ENCODE results near the gene MACROH2A1. TPM values are rescaled to one million over a fixed set of nuclear protein-coding genes. Genes with fewer than 3 reads are reported as not detected.

The MACROH2A1 gene
- polyA plus RNA-seq, 4 donors: 154 to 353 (median 210) TPM

GRCh38 chr5:135313946-135314345, 85.1 kb downstream of the MACROH2A1 start:
- WGBS, 3 donors: 86 to 100% (median 91%) methylated on average over 2 of the region's 2 CpGs
- no peak for FAIRE-seq
- Histone ChIP-seq H3K9me3 (ENCODE audit: control insufficient read depth in 2 of 2, insufficient read depth in 1 of 2, low read depth in 1 of 2, low read length in 1 of 2) (no peaks in the 10 kb centered on the region), H3K4me1 (ENCODE audit: control insufficient read depth in 3 of 3, insufficient read depth in 2 of 3, low read depth in 1 of 3, low read length in 2 of 3) (peaks cover 0 to 8% (median 0%) of the 10 kb centered on the region in 3 donors), H3K27me3 (ENCODE audit: control insufficient read depth in 3 of 3, insufficient read depth in 3 of 3, low read length in 3 of 3) (no peaks in the 10 kb centered on the region), H3K36me3 (ENCODE audit: control insufficient read depth in 3 of 3, insufficient read depth in 2 of 3, low read depth in 1 of 3, low read length in 3 of 3) (no peaks in the 10 kb centered on the region), H3K27ac (ENCODE audit: low read depth in 1 of 3, low read length in 2 of 3) (no peak overlapping the region), H3K4me3 (ENCODE audit: low read depth in 1 of 3, low read length in 3 of 3) (no peak overlapping the region)
- no peak for DNase-seq

GRCh38 chr5:135313405-135313804, 85.6 kb downstream of the MACROH2A1 start:
- no peaks in the 10 kb centered on the region for H3K27me3 ChIP-seq (ENCODE audit: control insufficient read depth in 3 of 3, insufficient read depth in 3 of 3, low read length in 3 of 3)
- H3K9me3 ChIP-seq (ENCODE audit: control insufficient read depth in 2 of 2, insufficient read depth in 1 of 2, low read depth in 1 of 2, low read length in 1 of 2): no peaks in the 10 kb centered on the region
- H3K4me1 ChIP-seq (ENCODE audit: control insufficient read depth in 3 of 3, insufficient read depth in 2 of 3, low read depth in 1 of 3, low read length in 2 of 3): peaks cover 0 to 12% (median 0%) of the 10 kb centered on the region in 3 donors
- H3K27ac ChIP-seq (ENCODE audit: low read depth in 1 of 3, low read length in 2 of 3): no peak overlapping the region
- DNase-seq (no peak), FAIRE-seq (no peak)
- 88 to 98% (median 88%) methylated on average over 4 of the region's 4 CpGs for WGBS, 3 donors
- H3K36me3 ChIP-seq (ENCODE audit: control insufficient read depth in 3 of 3, insufficient read depth in 2 of 3, low read depth in 1 of 3, low read length in 3 of 3): no peaks in the 10 kb centered on the region
- no peak overlapping the region for H3K4me3 ChIP-seq (ENCODE audit: low read depth in 1 of 3, low read length in 3 of 3)

- WGBS, 3 donors: 94 to 98% (median 95%) methylated on average over 10 of the region's 10 CpGs
- no peak overlapping the region for H3K4me3 ChIP-seq (ENCODE audit: low read depth in 1 of 3, low read length in 3 of 3)
- peaks cover 0 to 15% (median 0%) of the 10 kb centered on the region in 3 donors for H3K4me1 ChIP-seq (ENCODE audit: control insufficient read depth in 3 of 3, insufficient read depth in 2 of 3, low read depth in 1 of 3, low read length in 2 of 3)
- H3K36me3 ChIP-seq (ENCODE audit: control insufficient read depth in 3 of 3, insufficient read depth in 2 of 3, low read depth in 1 of 3, low read length in 3 of 3): no peaks in the 10 kb centered on the region
- DNase-seq: no peak
- H3K9me3 ChIP-seq (ENCODE audit: control insufficient read depth in 2 of 2, insufficient read depth in 1 of 2, low read depth in 1 of 2, low read length in 1 of 2): no peaks in the 10 kb centered on the region
- no peak for FAIRE-seq
- no peaks in the 10 kb centered on the region for H3K27me3 ChIP-seq (ENCODE audit: control insufficient read depth in 3 of 3, insufficient read depth in 3 of 3, low read length in 3 of 3)
- no peak overlapping the region for H3K27ac ChIP-seq (ENCODE audit: low read depth in 1 of 3, low read length in 2 of 3)
These were observed 86.6 kb downstream of the MACROH2A1 start for GRCh38 chr5:135312255-135312935.

GRCh38 chr5:135310328-135310989, 88.6 kb downstream of the MACROH2A1 start:
- Histone ChIP-seq H3K9me3 (ENCODE audit: control insufficient read depth in 2 of 2, insufficient read depth in 1 of 2, low read depth in 1 of 2, low read length in 1 of 2) (no peaks in the 10 kb centered on the region), H3K27ac (ENCODE audit: low read depth in 1 of 3, low read length in 2 of 3) (no peak overlapping the region), H3K36me3 (ENCODE audit: control insufficient read depth in 3 of 3, insufficient read depth in 2 of 3, low read depth in 1 of 3, low read length in 3 of 3) (no peaks in the 10 kb centered on the region), H3K27me3 (ENCODE audit: control insufficient read depth in 3 of 3, insufficient read depth in 3 of 3, low read length in 3 of 3) (no peaks in the 10 kb centered on the region), H3K4me3 (ENCODE audit: low read depth in 1 of 3, low read length in 3 of 3) (no peak overlapping the region), H3K4me1 (ENCODE audit: control insufficient read depth in 3 of 3, insufficient read depth in 2 of 3, low read depth in 1 of 3, low read length in 2 of 3) (peaks cover 0 to 23% (median 0%) of the 10 kb centered on the region in 3 donors)
- FAIRE-seq: no peak
- 20 to 46% (median 38%) methylated on average over 5 of the region's 5 CpGs for WGBS, 3 donors
- DNase-seq: no peak

- 74 to 79% (median 76%) methylated on average over 7 of the region's 7 CpGs for WGBS, 3 donors
- DNase-seq (no peak), FAIRE-seq (no peak)
These were observed 89.4 kb downstream of the MACROH2A1 start for GRCh38 chr5:135309391-135310327.

DNA sequence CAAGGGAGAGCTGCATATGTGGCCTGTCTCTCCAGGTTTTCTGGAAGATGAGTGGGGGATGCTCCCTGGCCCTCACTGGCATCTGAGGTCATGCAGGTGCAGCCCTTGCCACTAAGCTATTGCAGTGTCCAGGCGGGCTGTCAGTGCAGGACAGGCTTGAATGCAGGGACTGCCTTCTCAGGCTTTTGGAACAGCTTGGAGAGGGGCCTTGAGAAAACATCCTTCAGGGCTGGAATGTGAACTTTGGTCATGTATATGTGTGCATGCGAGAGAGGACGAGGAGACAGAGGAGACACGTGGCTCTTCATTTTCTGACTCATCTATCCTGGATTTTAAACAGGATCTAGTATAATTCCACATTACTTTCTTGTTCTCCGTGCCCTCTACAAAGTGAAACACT, 90.3 kb downstream of the MACROH2A1 start:
- FAIRE-seq: no peak
- 31 to 56% (median 43%) methylated on average over 5 of the region's 5 CpGs for WGBS, 3 donors
- Histone ChIP-seq H3K36me3 (ENCODE audit: control insufficient read depth in 3 of 3, insufficient read depth in 2 of 3, low read depth in 1 of 3, low read length in 3 of 3) (no peaks in the 10 kb centered on the region), H3K4me1 (ENCODE audit: control insufficient read depth in 3 of 3, insufficient read depth in 2 of 3, low read depth in 1 of 3, low read length in 2 of 3) (peaks cover 0 to 33% (median 0%) of the 10 kb centered on the region in 3 donors), H3K27ac (ENCODE audit: low read depth in 1 of 3, low read length in 2 of 3) (no peak overlapping the region), H3K9me3 (ENCODE audit: control insufficient read depth in 2 of 2, insufficient read depth in 1 of 2, low read depth in 1 of 2, low read length in 1 of 2) (no peaks in the 10 kb centered on the region), H3K4me3 (ENCODE audit: low read depth in 1 of 3, low read length in 3 of 3) (no peak overlapping the region), H3K27me3 (ENCODE audit: control insufficient read depth in 3 of 3, insufficient read depth in 3 of 3, low read length in 3 of 3) (peaks cover 0 to 2% (median 0%) of the 10 kb centered on the region in 3 donors)
- peak in 1 of 2 donors; percentile 57 for DNase-seq

More at GRCh38 chr5:135309391-135310327, 89.4 kb downstream of the MACROH2A1 start:
- peaks cover 0 to 25% (median 0%) of the 10 kb centered on the region in 3 donors for H3K4me1 ChIP-seq (ENCODE audit: control insufficient read depth in 3 of 3, insufficient read depth in 2 of 3, low read depth in 1 of 3, low read length in 2 of 3)
- H3K27me3 ChIP-seq (ENCODE audit: control insufficient read depth in 3 of 3, insufficient read depth in 3 of 3, low read length in 3 of 3): peaks cover 0 to 2% (median 0%) of the 10 kb centered on the region in 3 donors
- H3K27ac ChIP-seq (ENCODE audit: low read depth in 1 of 3, low read length in 2 of 3): no peak overlapping the region
- H3K36me3 ChIP-seq (ENCODE audit: control insufficient read depth in 3 of 3, insufficient read depth in 2 of 3, low read depth in 1 of 3, low read length in 3 of 3): no peaks in the 10 kb centered on the region
- no peak overlapping the region for H3K4me3 ChIP-seq (ENCODE audit: low read depth in 1 of 3, low read length in 3 of 3)
- no peaks in the 10 kb centered on the region for H3K9me3 ChIP-seq (ENCODE audit: control insufficient read depth in 2 of 2, insufficient read depth in 1 of 2, low read depth in 1 of 2, low read length in 1 of 2)

DNA sequence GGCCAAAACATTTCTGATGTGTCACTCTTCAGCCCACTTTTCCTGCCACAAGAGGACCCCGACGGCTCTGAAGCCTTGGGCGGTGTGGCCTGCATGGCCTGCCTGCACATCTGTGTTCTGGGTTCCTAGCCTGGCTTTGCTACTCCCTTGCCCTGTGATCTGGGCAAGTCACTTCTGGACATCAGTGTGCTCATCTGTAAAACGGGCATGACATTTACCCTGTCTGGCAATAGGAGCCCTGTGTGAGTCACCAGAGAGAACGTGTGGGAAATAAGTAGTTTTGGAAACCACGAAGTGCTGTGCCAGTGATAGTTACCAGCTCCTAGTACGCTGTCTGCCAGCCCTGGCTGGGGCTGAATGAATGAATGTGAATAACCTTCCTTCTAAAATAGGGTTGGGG, 90.8 kb downstream of the MACROH2A1 start:
- no peak overlapping the region for H3K27ac ChIP-seq (ENCODE audit: low read depth in 1 of 3, low read length in 2 of 3)
- FAIRE-seq (no peak), DNase-seq (no peak)
- no peak overlapping the region for H3K4me3 ChIP-seq (ENCODE audit: low read depth in 1 of 3, low read length in 3 of 3)
- peaks cover 0 to 33% (median 0%) of the 10 kb centered on the region in 3 donors for H3K4me1 ChIP-seq (ENCODE audit: control insufficient read depth in 3 of 3, insufficient read depth in 2 of 3, low read depth in 1 of 3, low read length in 2 of 3)
- WGBS, 3 donors: 82 to 83% (median 83%) methylated on average over 7 of the region's 7 CpGs
- no peaks in the 10 kb centered on the region for H3K9me3 ChIP-seq (ENCODE audit: control insufficient read depth in 2 of 2, insufficient read depth in 1 of 2, low read depth in 1 of 2, low read length in 1 of 2)
- H3K36me3 ChIP-seq (ENCODE audit: control insufficient read depth in 3 of 3, insufficient read depth in 2 of 3, low read depth in 1 of 3, low read length in 3 of 3): no peaks in the 10 kb centered on the region
- peaks cover 0 to 2% (median 0%) of the 10 kb centered on the region in 3 donors for H3K27me3 ChIP-seq (ENCODE audit: control insufficient read depth in 3 of 3, insufficient read depth in 3 of 3, low read length in 3 of 3)

Measured in small intestine (tissue), 7 donors.